Fibroblast of lung (primary cell): ENCODE measurements around the gene SSX4.
"Not testable (repeated sequence)": the region's sequence is repeated elsewhere in the genome, so short reads cannot be mapped to it uniquely, and the experiment has no call there.

Experiments used
- CTCF ChIP-seq, 2 donors: IDR thresholded peaks in 1 of 2; conservative IDR thresholded peaks in 1 of 2; 1 replicate in 1 of 2; 2 replicates in 1 of 2; pipeline ENCODE4 v1.5.1; 2011 to 2012; ENCODE audit warnings: low read length in 2 of 2, control low read depth in 1 of 2, inconsistent platforms in 1 of 2, low read depth in 1 of 2, mild to moderate bottlenecking in 1 of 2
- EZH2 ChIP-seq: IDR thresholded peaks from 2 replicates; pipeline ENCODE4 v1.5.1; 2012; ENCODE audit warnings: low read length, control low read depth, mild to moderate bottlenecking; ENCODE audit errors: missing control alignments

GRCh38 chrX:48367717-48368408, 15.5 kb upstream of the SSX4 start:
- TF ChIP-seq CTCF (conservative IDR thresholded peaks at IDR 0.05 in 1 of 2, IDR thresholded peaks at IDR 0.05 in 1 of 2; ENCODE audit: low read depth in 1 of 2, low read length in 2 of 2); EZH2: not testable (repeated sequence)
